ENCODE data around the gene HS3ST4. TPM values are rescaled to one million over a fixed set of nuclear protein-coding genes. Genes with fewer than 3 reads are reported as not detected.

HS3ST4 gene
- total and polyA plus RNA-seq, 2 of the 4 experiments (the other 2 are of a cell fraction): not detected

- no peaks in the 10 kb centered on the region for H3K36me3 ChIP-seq (ENCODE audit: control insufficient read depth, insufficient read depth, low read length)
- no peaks in the 10 kb centered on the region for H4K20me1 ChIP-seq (ENCODE audit: insufficient read depth, low read length)
- H3K56ac ChIP-seq (ENCODE audit: extremely low read depth, insufficient read depth, low read length): no peak overlapping the region
- H2BK120ac ChIP-seq (ENCODE audit: low read depth, low read length): no peak overlapping the region
- H2AK5ac ChIP-seq (ENCODE audit: low read depth, low read length): no peak overlapping the region
- DNase-seq (no peak), ATAC-seq (ENCODE audit: low read depth) (no peak)
- intact Hi-C loops (cut with micrococcal nuclease) (no loop called here), dilution Hi-C loops (cut with HindIII; ENCODE audit: low sequenced_read_pairs, unreplicated experiment) (no loop called here), in situ Hi-C loops (cut with MboI; ENCODE audit: low sequenced_read_pairs) (no loop called here)
- H4K8ac ChIP-seq (ENCODE audit: low read depth in 2 of 2, low read length in 2 of 2): no peak overlapping the region
- POLR2A ChIA-PET (ENCODE audit: unreplicated experiment): no interaction called here
- CTCF ChIA-PET: no interaction called here
- H3K14ac ChIP-seq (replicated peaks; ENCODE audit: low read depth, low read length): no peak overlapping the region
- no TSS peak for BruUV-seq (replicated peaks)
- H4K91ac ChIP-seq (ENCODE audit: insufficient read depth, low read depth, low read length): no peak overlapping the region
- H3K27me3 ChIP-seq (ENCODE audit: control insufficient read depth, insufficient read depth, low read length): no peaks in the 10 kb centered on the region
- H3K9ac ChIP-seq (ENCODE audit: low read depth, low read length): no peak overlapping the region
- H2BK15ac ChIP-seq (ENCODE audit: low read depth, low read length): no peak overlapping the region
- no peak overlapping the region for H3K4me3 ChIP-seq (ENCODE audit: insufficient read depth, low read depth, low read length)
- no peak overlapping the region for H2AK9ac ChIP-seq (replicated peaks; ENCODE audit: low read depth, low read length, poor library complexity)
- no peak overlapping the region for H2AFZ ChIP-seq (replicated peaks; ENCODE audit: low read length, poor library complexity)
- H2BK20ac ChIP-seq (ENCODE audit: low read depth, low read length): no peak overlapping the region
- no peaks in the 10 kb centered on the region for H3K4me1 ChIP-seq (ENCODE audit: control insufficient read depth, insufficient read depth, low read length)
- H3K23ac ChIP-seq (ENCODE audit: low read depth, low read length): no peak overlapping the region
- H4K5ac ChIP-seq (ENCODE audit: low read depth, low read length): no peak overlapping the region
- TF ChIP-seq BHLHE40 (IDR thresholded peaks at IDR 0.05; ENCODE audit: low read depth, low read length): no peak
- TF ChIP-seq POLR2A (IDR thresholded peaks at IDR 0.05; ENCODE audit: low read depth, low read length): no peak
- TF ChIP-seq, protein P1, sequence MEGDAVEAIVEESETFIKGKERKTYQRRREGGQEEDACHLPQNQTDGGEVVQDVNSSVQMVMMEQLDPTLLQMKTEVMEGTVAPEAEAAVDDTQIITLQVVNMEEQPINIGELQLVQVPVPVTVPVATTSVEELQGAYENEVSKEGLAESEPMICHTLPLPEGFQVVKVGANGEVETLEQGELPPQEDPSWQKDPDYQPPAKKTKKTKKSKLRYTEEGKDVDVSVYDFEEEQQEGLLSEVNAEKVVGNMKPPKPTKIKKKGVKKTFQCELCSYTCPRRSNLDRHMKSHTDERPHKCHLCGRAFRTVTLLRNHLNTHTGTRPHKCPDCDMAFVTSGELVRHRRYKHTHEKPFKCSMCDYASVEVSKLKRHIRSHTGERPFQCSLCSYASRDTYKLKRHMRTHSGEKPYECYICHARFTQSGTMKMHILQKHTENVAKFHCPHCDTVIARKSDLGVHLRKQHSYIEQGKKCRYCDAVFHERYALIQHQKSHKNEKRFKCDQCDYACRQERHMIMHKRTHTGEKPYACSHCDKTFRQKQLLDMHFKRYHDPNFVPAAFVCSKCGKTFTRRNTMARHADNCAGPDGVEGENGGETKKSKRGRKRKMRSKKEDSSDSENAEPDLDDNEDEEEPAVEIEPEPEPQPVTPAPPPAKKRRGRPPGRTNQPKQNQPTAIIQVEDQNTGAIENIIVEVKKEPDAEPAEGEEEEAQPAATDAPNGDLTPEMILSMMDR (conservative IDR thresholded peaks at IDR 0.05; ENCODE audit: low read depth, low read length): no peak
- TF ChIP-seq MAZ (IDR thresholded peaks at IDR 0.05; ENCODE audit: borderline replicate concordance, low read depth, low read length): no peak
- no peak for TF ChIP-seq FOS (IDR thresholded peaks at IDR 0.05; ENCODE audit: low read depth, low read length)
- TF ChIP-seq NFE2L2 (IDR thresholded peaks at IDR 0.05; ENCODE audit: low read depth, low read length): no peak
- TF ChIP-seq RAD21 (IDR thresholded peaks at IDR 0.05; ENCODE audit: low read length): no peak
- no peak for TF ChIP-seq CHD1 (IDR thresholded peaks at IDR 0.05; ENCODE audit: low read depth, low read length)
- no peak overlapping the region for H3K4ac ChIP-seq (ENCODE audit: low read depth, low read length)
- H2BK5ac ChIP-seq (ENCODE audit: low read depth, low read length, poor library complexity, severe bottlenecking): no peak overlapping the region
- no peak overlapping the region for H3K27ac ChIP-seq (ENCODE audit: insufficient read depth, low read length)
- no peaks in the 10 kb centered on the region for H3K9me1 ChIP-seq (ENCODE audit: insufficient read depth, low read length)
- no peaks in the 10 kb centered on the region for H3K9me3 ChIP-seq (ENCODE audit: control insufficient read depth, insufficient read depth, low read length)
- no peak overlapping the region for H3K4me2 ChIP-seq (ENCODE audit: low read depth, low read length)
- no peaks in the 10 kb centered on the region for H3K79me1 ChIP-seq (ENCODE audit: low read depth in 1 of 2, low read length in 2 of 2)
- H3K18ac ChIP-seq (ENCODE audit: low read depth, low read length): no peak overlapping the region
- WGBS, 2 experiments (ENCODE audit: extremely low coverage in 2 of 2, insufficient read length in 1 of 2): no CpG with 5 or more reads among the region's 2 CpGs
Observed at GRCh38 chr16:25855818-25856217, 164.1 kb downstream of the HS3ST4 start.

Measured in IMR-90 (cell line).